K562 (cell line): ENCODE results near the gene CAMK2B. TPM values are rescaled to one million over a fixed set of nuclear protein-coding genes. Genes with fewer than 3 reads are reported as not detected.

ENCODE experiments used
- COPS2 ChIP-seq: fragments of 450-650 bp; conservative IDR thresholded peaks from 2 replicates; pipeline ENCODE4 v1.6.1; 2016; ENCODE audit warnings: mild to moderate bottlenecking, moderate library complexity
- E2F5 ChIP-seq: sonication (generic); formaldehyde crosslinking; IDR thresholded peaks from 2 replicates; pipeline ENCODE4 v1.8.0; 2022; ENCODE audit warnings: mild to moderate bottlenecking, missing genetic modification reagents
- EP300 ChIP-seq: IDR thresholded peaks from 2 replicates; pipeline ENCODE4 v1.6.1; 2012; ENCODE audit warnings: low read length, improper control_type of control experiment
- MEIS2 ChIP-seq: fragments of 450-650 bp; IDR thresholded peaks from 2 replicates; pipeline ENCODE4 v1.6.1; 2014; ENCODE audit warnings: mild to moderate bottlenecking; ENCODE audit not compliant: partially characterized antibody
- MNT ChIP-seq, 2 experiments: fragments of 450-650 bp; conservative IDR thresholded peaks; 2 replicates each; pipeline ENCODE4 v1.6.1; 2017; ENCODE audit warnings: mild to moderate bottlenecking in 2 of 2, moderate library complexity in 2 of 2
- RBFOX2 ChIP-seq: fragments of 200-400 bp; formaldehyde crosslinking; IDR thresholded peaks from 2 replicates; pipeline ENCODE4 v1.6.1; 2017; ENCODE audit warnings: low read depth, mild to moderate bottlenecking, low read length, moderate library complexity
- RBM39 ChIP-seq: fragments of 200-400 bp; formaldehyde crosslinking; optimal IDR thresholded peaks from 2 replicates; pipeline ENCODE3; 2018; ENCODE audit warnings: low read depth, low read length
- RFX1 ChIP-seq: fragments of 450-650 bp; IDR thresholded peaks from 2 replicates; pipeline ENCODE4 v1.6.1; 2016; ENCODE audit warnings: mild to moderate bottlenecking, moderate library complexity
- SMARCA5 ChIP-seq: fragments of 450-650 bp; IDR thresholded peaks from 2 replicates; pipeline ENCODE4 v1.6.1; 2016
- USF1 ChIP-seq: sonication (generic); formaldehyde crosslinking; IDR thresholded peaks from 2 replicates; pipeline ENCODE4 v1.9.0; 2022; ENCODE audit warnings: mild to moderate bottlenecking, missing genetic modification reagents
- ZBTB40 ChIP-seq, 2 experiments: fragments of 450-650 bp in 1 of 2; sonication (generic) in 1 of 2; formaldehyde crosslinking in 1 of 2; IDR thresholded peaks; 2 replicates each; pipeline versions ENCODE4 v1.7.1 to v1.9.0; 2016 to 2022; ENCODE audit warnings: inconsistent platforms in 1 of 2, mild to moderate bottlenecking in 1 of 2, missing genetic modification reagents in 1 of 2
- ZNF232 ChIP-seq: sonication (generic); formaldehyde crosslinking; IDR thresholded peaks from 2 replicates; pipeline ENCODE4 v1.8.0; 2022; ENCODE audit warnings: mild to moderate bottlenecking, missing genetic modification reagents
- ZNF263 ChIP-seq: sonication (generic); formaldehyde crosslinking; IDR thresholded peaks from 2 replicates; pipeline ENCODE4 v1.8.0; 2022; ENCODE audit warnings: mild to moderate bottlenecking, missing genetic modification reagents, borderline replicate concordance
- polyA plus RNA-seq, 8 experiments: library from polyadenylated mRNA; depleted of rRNA in 4 of 8; stranded (reverse) in 5 of 8; unstranded in 3 of 8; fragments of >200 nt; fragmentation: Nextera tagmentation in 2 of 8; fragmentation: Illumina TruSeq in 1 of 8; extraction: Ambion mirVana in 2 of 8; extraction: Trizol in 1 of 8; gene quantifications; 2 replicates each; pipeline versions ENCODE4 v1.2.1 to v1.2.3, GENCODE V29; 2011 to 2014; ENCODE audit warnings: inconsistent platforms in 1 of 8, missing spikeins in 1 of 8
- total RNA-seq, 7 experiments: library from RNA; depleted of rRNA in 6 of 7; stranded (reverse); fragments of >200 nt in 6 of 7; fragmentation: Illumina TruSeq in 2 of 7; extraction: Trizol in 2 of 7; gene quantifications; 2 replicates each; pipeline versions ENCODE4 v1.2.1 to v1.2.3, GENCODE V29; 2011 to 2021; ENCODE audit warnings: low replicate concordance in 1 of 7

CAMK2B gene
- total and polyA plus RNA-seq, 9 of the 15 experiments (the other 6 are each of a cell fraction or from before 2014, with no cell fraction given): 0.04 to 0.09 (median 0.05) TPM; not detected in 4

GRCh38 chr7:44257618-44258422, 67.6 kb downstream of the CAMK2B start (continued):
- TF ChIP-seq USF1 (CRISPR knock-in tag) (peak; percentile 44; the same call in 1 of the 2 replicates), RBFOX2 (peak; percentile 31; the same call in 1 of the 2 replicates), MNT (conservative IDR thresholded peaks at IDR 0.05) (peak; percentile 75 to 79; a peak in 3 of 4 replicates), ZNF263 (CRISPR knock-in tag) (no peak), ZNF232 (0 out of 2 replicates have a peak, but pooled peaks have one; percentile 47), MEIS2 (peak; percentile 84), COPS2 (no peak), ZBTB40 (IDR thresholded peaks at IDR 0.05) (0 out of 2 replicates have a peak, but pooled peaks have one; percentile 14), ZBTB40 (CRISPR knock-in tag; IDR thresholded peaks at IDR 0.05) (no peak), RBM39 (no peak), RFX1 (peak; percentile 95), E2F5 (CRISPR knock-in tag) (0 out of 2 replicates have a peak, but pooled peaks have one; percentile 11), SMARCA5 (peak; percentile 35; the same call in 1 of the 2 replicates), EP300 (peak; percentile 38; the same call in 1 of the 2 replicates)
